Activated CD8-positive, alpha-beta T cell treated with anti-CD3 and anti-CD28 coated beads for 36 hours (primary cell): Measurements from ENCODE around the gene PHC3. TPM values are rescaled to one million over a fixed set of nuclear protein-coding genes. Genes with fewer than 3 reads are reported as not detected.
"Not testable (repeated sequence)": the region's sequence is repeated elsewhere in the genome, so short reads cannot be mapped to it uniquely, and the experiment has no call there.

Source experiments
- ATAC-seq: fragments of 200-7000 bp; cut with Tn5 transposase; one replicate; pipeline ENCODE4 v1.10.0; 2021; ENCODE audit warnings: mild to moderate bottlenecking, moderate library complexity
- CTCF ChIA-PET: fragments of 350-600 bp; sonication (Branson Sonifier 250); formaldehyde crosslinking; loops from one replicate; lab custom pipeline; 2021; ENCODE audit warnings: antibody characterized with exemption; lab: Charles Lee
- POLR2A ChIA-PET: fragments of 350-600 bp; sonication (Branson Sonifier 250); formaldehyde crosslinking; loops from one replicate; lab custom pipeline; 2021; ENCODE audit warnings: antibody characterized with exemption; lab: Charles Lee
- DNase-seq: peaks from one replicate; pipeline ENCODE4 v3.0.0-alpha.2; 2020
- H3K27ac Mint-ChIP-seq: one replicate; pipeline ENCODE4 v1.8.0; 2021; ENCODE audit warnings: mild to moderate bottlenecking, mixed read lengths
- H3K27me3 Mint-ChIP-seq: one replicate; pipeline ENCODE4 v1.8.0; 2021; ENCODE audit warnings: mixed read lengths
- H3K36me3 Mint-ChIP-seq: one replicate; pipeline ENCODE4 v1.8.0; 2021; ENCODE audit warnings: low read depth, mixed read lengths
- H3K4me1 Mint-ChIP-seq: one replicate; pipeline ENCODE4 v1.8.0; 2021; ENCODE audit warnings: low read depth, mixed read lengths
- H3K4me3 Mint-ChIP-seq: one replicate; pipeline ENCODE4 v1.8.0; 2021; ENCODE audit warnings: mild to moderate bottlenecking, moderate library complexity, mixed read lengths
- H3K9me3 Mint-ChIP-seq: one replicate; pipeline ENCODE4 v1.8.0; 2021; ENCODE audit warnings: mixed read lengths
- intact Hi-C: fragments of 100-400 bp; cut with micrococcal nuclease; formaldehyde crosslinking; loops from one replicate; pipeline ENCODE4 v1.10.0; 2022
- total RNA-seq, 2 experiments: library from RNA; stranded (reverse); gene quantifications; one replicate each; pipeline ENCODE4 v1.2.3, GENCODE V29; 2021
- TF ChIP-seq, protein P1 (sequence below): fragments of 200-600 bp; IDR thresholded peaks from one replicate; pipeline ENCODE4 v1.8.0; 2022; ENCODE audit warnings: antibody characterized with exemption, mild to moderate bottlenecking

PHC3 gene
- total RNA-seq, 2 experiments from 2014 or later, result 50.1 to 53.0 TPM

DNA sequence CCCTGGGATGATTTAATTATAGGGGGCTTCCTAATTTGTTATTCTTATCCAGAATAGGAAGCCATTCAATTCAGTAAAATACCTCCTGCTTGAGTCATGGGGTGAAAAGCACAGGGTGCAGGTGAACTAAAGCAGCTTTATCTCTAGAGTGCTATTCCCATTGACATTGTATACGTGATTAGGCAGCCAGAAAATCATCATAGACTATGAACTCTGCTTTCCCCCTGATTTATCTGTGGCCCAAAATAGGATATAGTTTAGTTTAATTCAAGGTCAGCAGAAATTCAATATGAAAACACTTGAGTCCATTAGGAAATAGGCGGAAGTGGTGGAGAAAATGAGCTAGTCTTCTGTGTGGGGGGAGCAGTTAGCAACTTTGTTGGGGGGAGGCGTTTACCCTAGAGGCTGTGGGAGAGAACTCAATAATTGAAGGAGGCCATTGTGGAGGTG is 22.5 kb upstream of the PHC3 start:
- ChIA-PET CTCF (no interaction called here), POLR2A (no interaction called here)
- Mint-ChIP-seq H3K27me3 (peaks cover 14% of the 10 kb centered on the region), H3K27ac (no peak overlapping the region), H3K4me1 (peaks cover 4% of the 10 kb centered on the region), H3K36me3 (no peaks in the 10 kb centered on the region), H3K4me3 (no peak overlapping the region), H3K9me3 (no peaks in the 10 kb centered on the region)
- no peak for DNase-seq
- intact Hi-C loops, result no loop called here
- TF ChIP-seq, protein P1, sequence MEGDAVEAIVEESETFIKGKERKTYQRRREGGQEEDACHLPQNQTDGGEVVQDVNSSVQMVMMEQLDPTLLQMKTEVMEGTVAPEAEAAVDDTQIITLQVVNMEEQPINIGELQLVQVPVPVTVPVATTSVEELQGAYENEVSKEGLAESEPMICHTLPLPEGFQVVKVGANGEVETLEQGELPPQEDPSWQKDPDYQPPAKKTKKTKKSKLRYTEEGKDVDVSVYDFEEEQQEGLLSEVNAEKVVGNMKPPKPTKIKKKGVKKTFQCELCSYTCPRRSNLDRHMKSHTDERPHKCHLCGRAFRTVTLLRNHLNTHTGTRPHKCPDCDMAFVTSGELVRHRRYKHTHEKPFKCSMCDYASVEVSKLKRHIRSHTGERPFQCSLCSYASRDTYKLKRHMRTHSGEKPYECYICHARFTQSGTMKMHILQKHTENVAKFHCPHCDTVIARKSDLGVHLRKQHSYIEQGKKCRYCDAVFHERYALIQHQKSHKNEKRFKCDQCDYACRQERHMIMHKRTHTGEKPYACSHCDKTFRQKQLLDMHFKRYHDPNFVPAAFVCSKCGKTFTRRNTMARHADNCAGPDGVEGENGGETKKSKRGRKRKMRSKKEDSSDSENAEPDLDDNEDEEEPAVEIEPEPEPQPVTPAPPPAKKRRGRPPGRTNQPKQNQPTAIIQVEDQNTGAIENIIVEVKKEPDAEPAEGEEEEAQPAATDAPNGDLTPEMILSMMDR, result no peak
- no peak for ATAC-seq

DNA sequence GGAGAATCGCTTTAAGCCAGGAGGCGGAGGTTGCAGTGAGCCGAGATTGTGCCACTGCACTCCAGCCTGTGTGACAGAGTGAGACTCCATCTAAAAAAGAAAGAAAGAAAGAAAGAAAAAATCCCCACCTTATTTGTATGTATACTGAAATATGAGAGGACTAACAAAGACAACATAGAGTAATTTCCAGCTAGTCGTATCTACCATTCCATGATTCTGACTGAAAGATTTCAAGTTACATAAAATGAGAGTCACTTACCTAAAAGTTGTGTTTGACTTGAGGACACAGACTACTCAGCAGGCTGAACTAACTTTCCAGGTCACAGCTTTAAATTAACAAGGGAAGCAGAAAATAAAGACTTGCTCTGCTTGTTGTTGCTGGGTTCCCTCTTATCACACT is 21.9 kb upstream of the PHC3 start:
- intact Hi-C loops, result no loop called here
- H3K4me1 Mint-ChIP-seq, result peaks cover 4% of the 10 kb centered on the region
- H3K4me3 Mint-ChIP-seq, result no peak overlapping the region
- ATAC-seq, result no peak
- H3K27ac Mint-ChIP-seq, result no peak overlapping the region
- H3K9me3 Mint-ChIP-seq, result no peaks in the 10 kb centered on the region
- no peaks in the 10 kb centered on the region for H3K36me3 Mint-ChIP-seq
- peaks cover 12% of the 10 kb centered on the region for H3K27me3 Mint-ChIP-seq
- ChIA-PET CTCF (no interaction called here), POLR2A (no interaction called here)
- TF ChIP-seq, protein P1, result no peak
- DNase-seq, result no peak

DNA sequence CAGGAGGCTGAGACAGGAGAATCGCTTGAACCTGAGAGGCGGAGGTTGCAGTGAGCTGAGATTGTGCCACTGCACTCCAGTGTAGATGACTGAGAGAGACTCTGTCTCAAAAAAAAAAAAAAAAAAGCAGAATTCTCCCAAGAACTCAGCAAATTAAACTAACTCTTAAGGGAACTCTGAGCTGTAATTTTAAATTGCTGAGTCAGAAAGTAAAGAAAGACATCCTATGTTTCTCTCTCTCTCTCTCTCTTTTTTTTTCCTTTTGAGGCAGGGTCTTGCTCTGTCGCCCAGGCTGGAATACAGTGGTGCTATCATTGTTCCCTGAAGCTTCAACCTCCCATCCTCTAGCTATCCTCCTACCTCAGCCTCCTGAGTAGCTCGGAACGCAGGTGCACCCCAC is 20.0 kb upstream of the PHC3 start:
- TF ChIP-seq, protein P1, result no peak
- CTCF ChIA-PET, result interaction anchor here (1.5 kb wide), 1 partner anchor 212 kb away, joined by 5 read pairs; no protein-coding TSS in a partner anchor
- Mint-ChIP-seq H3K4me1 (peaks cover 4% of the 10 kb centered on the region), H3K27me3 (peaks cover 9% of the 10 kb centered on the region), H3K36me3 (no peaks in the 10 kb centered on the region), H3K27ac (no peak overlapping the region), H3K4me3 (no peak overlapping the region), H3K9me3 (no peaks in the 10 kb centered on the region)
- POLR2A ChIA-PET, result interaction anchor here (0.6 kb wide), 2 partner anchors 11 to 69 kb away, joined by 3 to 7 read pairs; no protein-coding TSS in a partner anchor
- intact Hi-C loops, result no loop called here
- no peak for DNase-seq
- ATAC-seq, result no peak

DNA sequence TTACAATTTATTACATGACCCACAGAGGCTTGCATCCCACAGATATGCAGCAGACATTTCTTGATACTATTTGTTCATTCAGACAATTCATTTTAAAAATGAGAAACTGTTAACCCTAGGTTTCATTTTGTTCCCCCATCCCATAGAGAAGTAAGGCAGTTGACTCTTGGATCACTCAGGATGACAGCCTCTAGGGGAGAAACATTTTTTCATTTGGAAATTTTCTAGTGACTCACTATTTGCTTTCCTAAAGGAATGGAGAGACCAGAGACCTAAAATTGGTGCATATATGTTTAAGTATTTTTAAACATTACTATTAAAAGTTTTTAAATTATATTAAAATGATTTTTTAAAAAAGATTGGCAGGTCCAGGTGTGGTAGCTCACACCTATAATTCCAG is 19.5 kb upstream of the PHC3 start:
- Mint-ChIP-seq H3K27me3 (peaks cover 9% of the 10 kb centered on the region), H3K4me3 (no peak overlapping the region), H3K36me3 (no peaks in the 10 kb centered on the region), H3K27ac (no peak overlapping the region), H3K4me1 (peaks cover 4% of the 10 kb centered on the region), H3K9me3 (no peaks in the 10 kb centered on the region)
- DNase-seq, result no peak
- no peak for ATAC-seq
- ChIA-PET POLR2A (interaction anchor here (0.6 kb wide), 2 partner anchors 11 to 69 kb away, joined by 3 to 7 read pairs; no protein-coding TSS in a partner anchor), CTCF (interaction anchor here (0.8 to 1.5 kb wide), 2 partner anchors 12 to 213 kb away, joined by 4 to 5 read pairs; no protein-coding TSS in a partner anchor)
- intact Hi-C loops, result no loop called here
- TF ChIP-seq, protein P1, result no peak

- TF ChIP-seq, protein P1, result no peak
- DNase-seq (no peak), ATAC-seq (no peak)
- Mint-ChIP-seq H3K9me3 (no peaks in the 10 kb centered on the region), H3K36me3 (no peaks in the 10 kb centered on the region), H3K27ac (no peak overlapping the region), H3K27me3 (peaks cover 7% of the 10 kb centered on the region), H3K4me1 (peaks cover 4% of the 10 kb centered on the region), H3K4me3 (no peak overlapping the region)
- ChIA-PET CTCF (no interaction called here), POLR2A (no interaction called here)
- intact Hi-C loops, result no loop called here
These were observed 15.3 kb upstream of the PHC3 start for GRCh38 chr3:170196833-170197232.

DNA sequence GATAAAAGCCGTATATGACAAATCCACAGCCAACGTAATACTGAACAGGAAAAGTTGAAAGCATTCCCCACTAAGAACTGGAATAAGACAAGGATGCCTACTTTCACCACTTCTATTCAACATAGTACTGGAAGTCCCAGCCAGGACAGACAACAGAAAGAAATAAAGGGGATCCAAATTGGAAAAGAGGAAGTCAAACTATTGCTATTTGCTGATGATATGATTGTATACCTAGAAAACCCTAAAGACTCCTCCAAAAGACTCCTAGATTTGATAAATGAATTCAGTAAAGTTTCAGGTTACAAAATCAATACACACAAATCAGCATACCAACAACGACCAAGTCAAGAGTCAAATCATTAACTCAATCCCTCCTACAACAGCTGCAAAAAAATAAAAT is 14.2 kb upstream of the PHC3 start:
- H3K27me3 Mint-ChIP-seq, H3K4me3 Mint-ChIP-seq, DNase-seq, H3K27ac Mint-ChIP-seq, ATAC-seq, intact Hi-C loops, H3K36me3 Mint-ChIP-seq, H3K9me3 Mint-ChIP-seq, H3K4me1 Mint-ChIP-seq, POLR2A ChIA-PET, CTCF ChIA-PET: not testable (repeated sequence)
